GM04504 (cell line): ENCODE data around the gene ASB15.

Source experiments
- DNase-seq: peaks from one replicate; pipeline ENCODE4 v3.0.0-alpha.2; 2012; ENCODE audit warnings: low read depth

The ASB15 gene

DNA sequence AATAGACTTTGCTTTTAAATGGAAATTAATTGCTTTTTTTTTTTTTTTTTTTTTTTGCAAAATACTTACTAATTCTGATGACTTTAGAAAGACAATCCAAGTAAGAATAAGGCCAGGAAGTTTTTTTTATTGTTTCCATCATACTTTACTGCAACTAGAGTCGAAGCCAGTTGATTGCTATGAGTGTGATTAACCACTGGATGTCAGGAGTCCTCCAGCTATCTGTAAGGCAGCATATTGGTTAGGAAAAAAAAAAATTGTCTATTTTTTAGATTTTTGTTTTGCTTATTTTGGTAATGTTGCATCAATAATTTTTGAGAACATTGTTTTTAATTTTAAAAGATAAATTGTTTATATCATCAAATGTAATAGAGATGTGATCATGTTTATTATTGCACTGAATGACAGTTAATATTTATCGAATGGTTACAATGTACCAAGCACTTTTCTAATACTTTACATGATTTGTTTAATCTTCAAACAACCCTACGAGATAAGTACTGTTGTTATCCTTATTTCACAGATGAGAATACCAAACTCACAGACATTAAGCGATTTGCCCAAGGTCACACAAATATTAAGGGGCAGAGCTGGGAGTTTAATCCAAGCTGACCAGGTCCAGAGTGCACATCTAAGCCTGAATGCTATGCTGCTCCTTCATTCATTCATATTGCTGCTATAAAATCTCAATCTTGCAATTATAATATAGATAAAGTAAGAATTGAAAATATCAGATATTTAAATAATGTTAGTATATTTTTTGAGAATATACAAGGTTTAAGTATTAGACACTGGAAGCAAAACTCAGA is 34.1 kb downstream of the ASB15 start:
- DNase-seq: peak; percentile 9

DNA sequence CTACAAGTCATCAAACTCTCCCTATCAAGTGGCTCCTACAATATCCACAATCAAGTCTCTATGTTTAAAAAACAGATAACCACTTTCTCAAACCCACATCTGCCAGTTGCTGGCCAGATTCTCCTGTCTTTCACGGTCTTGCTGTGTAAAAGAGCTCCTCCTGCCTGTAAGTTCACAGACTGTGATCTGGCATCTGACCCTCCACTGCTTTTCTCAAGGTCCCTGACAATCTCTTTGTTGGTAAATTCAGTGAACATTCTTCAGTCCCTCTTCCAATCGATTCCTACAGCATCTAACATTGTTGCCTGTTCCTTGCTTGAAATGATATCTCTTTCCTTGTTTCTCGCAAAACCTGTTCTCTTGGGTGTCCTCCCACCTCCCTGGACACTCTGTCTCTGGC is 35.6 kb downstream of the ASB15 start:
- no peak for DNase-seq

DNA sequence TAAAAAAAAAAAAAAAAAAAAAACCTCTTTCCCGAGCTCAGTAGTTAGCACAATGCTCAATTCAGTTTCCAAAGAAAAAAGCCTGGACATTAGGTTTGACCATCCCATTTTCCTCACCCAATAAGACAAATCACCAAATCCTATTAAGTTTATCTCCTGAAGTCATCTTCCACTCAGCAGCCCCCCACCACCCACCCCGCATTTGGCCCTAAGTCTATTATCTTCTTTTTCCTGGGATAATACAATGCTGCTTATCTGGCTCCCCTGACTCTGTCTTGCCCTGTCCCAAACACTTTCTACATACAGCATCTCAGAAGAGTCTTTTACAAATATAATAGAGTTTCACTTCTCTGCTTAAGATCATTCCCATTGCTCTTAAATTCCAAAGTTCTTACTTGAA is 36.3 kb downstream of the ASB15 start:
- DNase-seq: no peak

DNA sequence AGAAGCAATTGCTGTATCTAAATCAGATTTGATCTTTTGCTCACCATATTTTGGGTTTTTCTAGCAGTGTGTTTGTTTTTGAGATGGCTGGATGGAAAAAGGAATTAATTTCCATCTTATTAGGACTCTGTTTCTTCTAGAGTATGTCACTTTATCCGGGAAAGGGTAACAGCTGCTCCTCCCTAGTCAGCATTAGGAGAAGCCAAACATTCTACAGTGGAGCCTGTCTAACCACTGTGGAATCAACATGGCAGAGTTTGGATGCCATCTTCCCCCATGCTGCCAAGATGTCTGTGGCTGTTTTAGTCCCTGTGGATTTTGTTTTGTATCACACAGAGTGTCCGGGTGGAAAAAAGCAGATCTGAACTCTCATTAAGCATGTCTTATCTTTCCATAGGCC is 38.0 kb downstream of the ASB15 start:
- DNase-seq: no peak

DNA sequence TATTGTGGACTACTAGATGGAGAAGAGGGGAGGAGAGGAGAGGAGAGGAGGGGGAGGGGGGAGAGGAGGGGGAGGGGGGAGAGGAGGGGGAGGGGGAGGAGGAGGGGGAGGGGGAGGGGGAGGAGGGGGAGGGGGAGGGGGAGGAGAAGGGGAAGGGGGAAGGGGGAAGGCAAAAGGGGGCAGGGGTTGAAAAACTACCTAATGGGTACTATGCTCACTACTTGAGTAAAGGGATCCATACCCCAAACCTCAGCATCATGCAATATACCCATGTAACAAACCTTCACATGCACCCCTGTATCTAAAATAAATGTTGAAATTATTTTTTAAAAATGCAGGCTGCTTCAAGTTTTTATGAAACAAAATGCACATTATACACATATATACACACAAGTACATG is 39.0 kb downstream of the ASB15 start:
- no peak for DNase-seq

DNA sequence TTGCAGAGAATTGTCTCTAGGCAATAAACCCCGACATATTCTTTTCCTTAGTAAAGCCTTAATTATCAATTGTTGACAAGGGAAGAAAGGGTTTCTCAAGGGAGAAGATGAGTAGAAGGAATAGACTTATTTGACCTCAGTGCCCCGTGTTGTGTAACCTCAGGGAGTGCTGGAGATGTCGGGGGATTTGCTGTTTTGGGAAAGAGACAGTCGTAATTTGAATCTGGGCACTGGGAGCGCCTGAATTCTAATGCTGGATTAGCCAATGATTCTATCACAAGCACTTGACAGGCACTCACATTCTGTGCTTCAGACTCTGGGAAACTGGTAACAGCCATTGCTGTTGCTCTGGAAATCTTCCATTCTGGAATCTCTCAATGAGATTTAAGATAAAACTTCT is 40.3 kb downstream of the ASB15 start:
- no peak for DNase-seq

DNA sequence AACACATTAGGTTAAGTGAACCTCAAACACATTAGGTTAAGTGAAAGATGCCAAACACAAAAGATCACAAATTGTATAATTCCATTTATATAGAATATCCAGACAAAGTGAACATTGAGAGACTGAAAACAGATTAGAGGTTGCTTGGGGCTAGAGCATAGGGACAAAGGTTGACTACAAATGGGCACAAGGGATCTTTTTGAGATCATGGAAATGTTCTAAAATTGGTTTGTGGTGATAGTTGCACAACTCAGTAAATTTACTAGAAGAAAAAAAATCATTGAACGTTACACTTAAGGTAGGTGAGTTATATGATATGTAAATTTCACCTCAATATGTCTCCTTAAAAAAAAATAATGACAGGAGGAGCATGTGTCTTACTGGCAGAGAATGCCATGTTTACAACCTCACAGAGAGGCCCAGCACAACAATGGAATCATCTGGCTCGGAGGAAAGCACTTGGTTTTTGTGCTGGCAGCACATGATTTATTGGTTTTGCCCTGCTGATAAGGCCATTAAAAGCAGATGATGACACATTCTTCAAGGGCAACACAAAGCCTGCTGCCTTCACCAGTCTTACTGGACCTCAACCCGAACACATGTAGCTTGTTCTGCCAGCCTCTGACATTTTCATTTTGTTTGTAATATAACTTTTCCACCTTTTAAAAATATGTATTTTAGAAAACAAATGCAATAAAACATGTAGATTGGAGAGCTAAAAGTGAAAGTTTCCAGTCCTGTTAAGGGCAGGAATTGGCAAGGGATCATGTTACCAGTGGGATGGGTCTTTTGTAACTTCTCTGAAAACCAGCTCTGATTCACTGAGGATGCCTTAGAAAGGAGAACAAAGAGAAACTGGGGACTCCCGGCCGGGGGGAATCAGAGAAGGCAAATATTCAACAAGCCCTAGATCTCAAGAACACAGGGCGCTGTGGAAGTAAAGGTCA is 42.1 kb downstream of the ASB15 start:
- peak; percentile 26 for DNase-seq

DNA sequence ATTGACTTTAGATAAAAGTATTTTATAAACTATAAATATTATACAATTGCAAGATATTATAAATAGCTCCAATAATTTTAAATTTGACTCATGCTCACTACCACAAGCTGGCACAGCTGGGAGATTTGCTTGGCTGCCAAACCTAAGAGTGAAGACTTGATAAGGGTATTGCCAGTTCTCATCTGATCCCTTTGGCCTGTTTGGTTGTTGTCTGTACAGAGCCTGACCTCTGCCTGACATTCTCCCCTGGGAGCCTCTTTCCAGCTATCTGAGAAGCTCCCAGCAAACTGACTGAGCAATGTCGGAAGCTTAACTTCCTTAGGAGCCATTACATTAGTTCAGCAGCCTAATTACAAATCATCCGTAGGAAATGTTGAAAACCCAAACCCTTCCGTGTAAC is 43.9 kb downstream of the ASB15 start:
- no peak for DNase-seq

DNA sequence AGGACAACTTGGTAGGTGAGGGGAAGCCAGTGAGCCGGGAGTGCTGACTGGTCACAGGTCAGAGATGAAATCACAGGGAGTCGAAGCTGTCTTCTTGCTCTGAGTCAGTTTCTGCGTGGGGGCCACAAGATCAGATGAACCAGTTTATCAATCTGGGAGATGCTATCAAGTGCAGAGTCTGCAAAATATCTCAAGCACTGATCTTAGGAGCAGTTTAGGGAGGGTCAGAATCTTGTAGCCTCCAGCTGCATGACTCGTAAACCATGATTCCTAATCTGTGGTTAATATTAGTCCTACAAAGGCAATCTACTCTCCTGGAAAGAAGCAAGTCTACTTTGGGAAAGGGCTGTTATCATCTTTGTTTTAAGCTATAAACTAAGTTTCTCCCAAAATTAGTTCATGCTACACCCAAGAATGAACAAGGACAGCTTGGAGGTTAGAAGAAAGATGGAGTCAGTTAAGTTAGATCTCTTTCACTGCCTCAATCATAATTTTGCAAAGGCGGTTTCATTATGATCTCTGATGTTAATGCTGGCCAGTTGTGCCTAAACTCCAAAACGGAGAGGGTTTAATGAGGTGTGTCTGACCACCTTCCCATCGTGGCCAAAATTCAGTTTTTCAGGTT is 45.6 kb downstream of the ASB15 start:
- DNase-seq: no peak

DNA sequence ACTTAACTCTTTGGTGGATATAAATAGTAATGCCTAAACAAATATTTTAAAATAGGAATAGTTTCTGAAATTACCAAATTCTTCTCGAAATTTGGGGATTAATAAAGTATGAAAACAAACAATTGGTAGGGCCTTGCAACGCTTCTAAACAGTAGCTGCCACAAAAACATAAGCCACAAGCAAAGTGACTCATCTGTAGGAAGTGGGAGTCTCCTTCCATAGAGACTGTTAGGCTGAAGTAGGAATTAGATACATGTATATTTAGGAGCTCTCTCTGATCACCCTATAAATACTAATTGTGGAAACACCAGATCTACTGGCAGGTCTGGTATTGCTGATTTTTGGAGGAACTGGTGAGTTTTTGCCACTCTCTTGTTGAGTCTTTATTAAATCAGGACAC is 48.3 kb downstream of the ASB15 start:
- DNase-seq: no peak

DNA sequence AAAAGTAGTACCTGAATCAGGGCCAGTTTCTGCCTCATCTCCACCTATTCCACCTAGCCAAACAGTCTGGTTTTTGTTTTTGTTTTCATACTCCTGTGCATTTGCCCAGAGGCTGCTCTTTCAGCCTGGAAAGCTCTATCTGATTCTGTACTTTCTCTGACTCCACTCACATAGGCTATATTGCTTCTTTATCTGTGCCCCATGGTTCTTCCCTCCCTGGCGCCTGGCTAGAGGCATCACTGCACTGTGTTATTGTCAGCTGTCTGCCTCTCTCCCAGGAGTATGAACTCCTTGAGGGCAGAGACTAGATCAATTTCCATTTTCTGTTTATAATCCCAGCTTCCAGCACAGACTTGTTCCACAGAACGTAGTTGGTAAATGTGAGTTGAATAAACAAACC is 49.0 kb downstream of the ASB15 start:
- DNase-seq: no peak

DNA sequence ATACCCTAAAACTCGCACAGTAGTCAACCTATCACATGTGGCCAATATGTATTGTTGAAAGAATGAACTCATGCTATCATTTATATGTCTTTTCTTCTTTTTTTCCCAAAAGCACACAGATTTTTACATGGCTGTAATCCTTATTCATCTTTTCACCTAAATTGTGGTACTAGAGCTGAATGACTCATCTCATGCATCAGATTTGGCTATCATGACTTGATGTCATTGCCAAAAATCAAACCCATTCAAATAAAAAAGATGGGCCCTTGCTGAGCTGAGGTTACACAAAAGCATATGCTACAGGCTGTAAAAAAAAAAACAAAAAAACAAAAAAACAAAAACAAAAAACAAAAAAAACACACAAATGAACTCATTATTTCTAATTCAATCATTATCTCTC is 50.8 kb downstream of the ASB15 start:
- DNase-seq: no peak

DNA sequence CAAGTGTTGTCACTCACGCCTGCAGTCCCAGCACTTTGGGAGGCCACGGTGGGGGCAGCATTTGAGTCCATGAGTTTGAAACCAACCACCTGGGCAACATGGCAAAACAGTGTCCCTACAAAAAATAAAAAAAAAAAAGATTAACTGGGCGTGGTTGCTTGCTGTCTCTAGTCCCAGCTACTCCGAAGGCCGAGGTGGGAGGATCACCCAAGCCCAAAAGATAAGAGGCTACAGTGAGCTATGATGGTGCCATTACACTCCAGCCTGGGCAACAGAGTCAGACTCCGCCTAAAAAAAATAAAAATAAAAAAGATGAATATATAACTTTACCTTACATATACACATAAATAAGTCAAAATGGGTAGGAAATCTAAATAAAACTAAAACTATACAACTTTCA is 51.5 kb downstream of the ASB15 start:
- DNase-seq: no peak

DNA sequence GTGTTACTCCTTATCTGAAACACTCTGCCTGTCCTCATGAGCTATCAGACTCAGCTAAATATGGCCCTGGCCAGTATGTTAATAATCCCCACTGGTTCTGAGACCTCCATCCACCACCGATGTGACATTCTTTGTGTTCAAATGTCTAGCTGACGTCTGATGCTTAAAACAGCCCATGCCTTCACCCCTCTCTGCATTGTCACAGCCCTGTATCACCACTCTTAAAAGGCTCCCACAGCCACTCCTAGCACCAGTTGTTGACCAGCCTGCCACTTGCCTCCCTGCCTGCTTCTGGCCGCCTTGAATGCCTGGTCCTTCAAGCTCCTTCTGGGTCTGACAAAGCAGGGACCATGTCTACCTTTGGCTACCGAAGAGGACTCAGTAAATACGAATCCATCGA is 54.0 kb downstream of the ASB15 start, which contains the start of gene LMOD2:
Gene LMOD2 (plus strand): TSS at position 253 of the 400 bp plus-strand sequence. CDS start 98 bp downstream, at position 351.
- DNase-seq: no peak

DNA sequence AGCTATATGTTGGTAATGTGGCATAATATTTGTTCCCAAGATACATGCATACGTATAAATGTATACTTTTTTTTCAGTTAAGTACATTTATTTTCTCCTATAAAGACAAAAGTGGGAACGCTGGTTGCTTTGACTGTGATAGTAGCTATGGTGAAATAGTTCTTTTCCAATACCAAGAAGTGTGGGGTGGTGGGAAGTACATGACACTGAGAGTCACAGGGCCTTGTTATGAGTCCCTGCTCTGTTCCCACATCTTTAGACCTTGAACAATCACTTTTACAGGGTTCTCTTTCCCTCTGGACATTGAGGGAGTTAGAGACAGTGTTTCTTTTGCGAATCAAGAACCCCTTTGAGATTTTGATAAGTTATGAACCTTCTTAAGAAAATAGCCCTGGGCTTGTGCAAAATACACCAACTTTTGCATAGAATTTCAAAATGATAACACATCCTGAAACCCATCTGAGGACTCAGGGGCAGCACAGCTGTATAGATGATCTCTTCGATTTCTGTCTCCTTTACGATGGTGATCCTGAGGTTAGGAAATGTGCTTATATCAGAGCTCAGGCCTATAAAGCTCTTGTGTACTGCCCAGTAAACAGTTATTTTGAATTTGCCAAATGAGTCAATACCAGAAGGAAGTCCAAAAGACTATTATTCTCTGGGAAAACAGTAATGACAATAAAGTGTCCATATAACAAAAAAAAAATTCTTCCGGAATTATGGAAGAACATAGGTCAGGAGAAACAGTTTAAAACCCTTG is 55.1 kb downstream of the ASB15 start:
- DNase-seq: no peak

DNA sequence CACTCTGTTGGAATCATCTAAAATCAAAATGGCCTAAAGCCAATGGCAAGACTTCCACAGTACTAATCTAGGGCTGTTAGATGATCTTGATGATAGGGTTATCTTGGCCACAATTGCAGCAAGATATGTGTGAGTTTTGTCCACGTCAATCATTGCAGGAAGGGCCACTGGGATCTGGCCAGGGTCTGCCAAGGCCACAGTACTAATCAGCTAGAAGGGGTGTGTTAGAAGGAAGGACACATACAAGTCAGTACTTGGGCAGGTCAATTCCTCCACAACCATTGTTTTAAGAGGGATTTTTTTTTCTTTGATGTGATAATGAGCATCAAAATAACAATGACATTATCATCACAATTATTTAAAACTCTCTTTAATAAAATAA is 55.7 kb downstream of the ASB15 start:
- DNase-seq: no peak

DNA sequence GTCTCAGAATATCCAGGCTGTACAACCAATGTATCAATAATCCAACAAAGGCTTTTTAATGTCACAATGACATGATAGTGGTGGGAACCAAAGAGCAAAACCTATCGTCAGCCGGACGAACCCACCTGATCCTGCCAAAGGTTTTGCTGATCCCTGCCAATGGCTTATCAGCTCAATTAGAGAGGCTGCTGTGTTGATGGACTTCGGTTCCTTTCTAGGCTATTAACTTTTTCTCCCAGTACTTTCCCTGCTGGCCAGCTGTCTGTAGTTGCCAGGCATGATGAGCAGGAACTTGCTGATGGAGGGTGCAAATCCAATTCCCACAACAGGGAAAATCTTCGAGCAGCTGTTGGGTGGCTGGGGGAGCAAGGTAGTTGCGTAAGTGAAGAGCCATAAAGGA is 56.4 kb downstream of the ASB15 start:
- DNase-seq: no peak

DNA sequence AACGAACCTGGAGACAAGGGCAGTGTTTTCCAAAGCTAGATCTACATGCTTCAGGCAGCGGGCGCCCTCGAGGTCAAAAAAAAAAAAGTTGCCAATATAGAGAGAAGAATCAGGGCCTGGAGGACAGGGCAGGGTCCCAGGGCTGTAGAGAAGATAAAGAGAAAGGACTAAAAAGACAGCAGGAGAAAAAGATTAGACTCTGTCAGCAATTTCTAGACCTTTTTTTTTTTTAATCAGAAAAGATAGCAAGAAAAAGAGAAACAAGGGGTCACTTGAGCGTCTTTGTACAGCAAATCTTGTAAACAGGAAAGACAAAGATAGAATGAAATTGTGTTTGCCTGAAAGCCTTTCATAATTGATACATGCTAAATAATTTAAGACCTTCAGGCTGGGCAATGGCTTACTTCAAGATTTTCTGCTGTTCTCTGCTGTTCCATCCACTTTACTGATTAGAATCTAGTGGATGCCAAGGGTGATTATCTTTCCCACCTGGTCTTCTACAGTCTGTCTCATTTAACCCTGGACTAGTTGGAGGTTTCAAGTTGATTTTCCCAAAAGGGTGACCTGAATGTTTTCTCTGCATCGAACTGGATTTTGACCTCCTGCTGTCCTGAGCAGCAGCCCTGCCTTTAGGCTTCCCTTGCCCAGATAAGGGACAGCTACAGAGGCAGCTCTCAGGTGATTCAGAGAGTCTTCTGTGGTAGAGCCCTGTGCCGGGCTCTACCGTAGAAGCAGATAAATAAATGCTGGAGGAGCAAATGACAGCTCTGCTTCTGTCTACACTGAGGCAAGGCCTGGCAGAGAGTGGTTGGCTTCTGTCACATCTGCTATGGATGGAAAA is 59.1 kb downstream of the ASB15 start:
- no peak for DNase-seq

DNA sequence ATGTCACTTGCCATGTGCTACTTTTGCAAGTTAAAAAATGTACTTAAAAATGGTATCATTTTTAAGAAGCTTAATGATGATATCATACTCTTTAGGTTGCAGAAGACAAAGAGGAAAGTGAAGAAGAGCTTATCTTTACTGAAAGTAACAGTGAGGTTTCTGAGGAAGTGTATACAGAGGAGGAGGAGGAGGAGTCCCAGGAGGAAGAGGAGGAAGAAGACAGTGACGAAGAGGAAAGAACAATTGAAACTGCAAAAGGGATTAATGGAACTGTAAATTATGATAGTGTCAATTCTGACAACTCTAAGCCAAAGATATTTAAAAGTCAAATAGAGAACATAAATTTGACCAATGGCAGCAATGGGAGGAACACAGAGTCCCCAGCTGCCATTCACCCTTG is 60.1 kb downstream of the ASB15 start:
- no peak for DNase-seq

DNA sequence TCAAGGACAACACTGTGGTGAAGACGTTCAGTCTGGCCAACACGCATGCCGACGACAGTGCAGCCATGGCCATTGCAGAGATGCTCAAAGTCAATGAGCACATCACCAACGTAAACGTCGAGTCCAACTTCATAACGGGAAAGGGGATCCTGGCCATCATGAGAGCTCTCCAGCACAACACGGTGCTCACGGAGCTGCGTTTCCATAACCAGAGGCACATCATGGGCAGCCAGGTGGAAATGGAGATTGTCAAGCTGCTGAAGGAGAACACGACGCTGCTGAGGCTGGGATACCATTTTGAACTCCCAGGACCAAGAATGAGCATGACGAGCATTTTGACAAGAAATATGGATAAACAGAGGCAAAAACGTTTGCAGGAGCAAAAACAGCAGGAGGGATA is 60.7 kb downstream of the ASB15 start:
- no peak for DNase-seq

DNA sequence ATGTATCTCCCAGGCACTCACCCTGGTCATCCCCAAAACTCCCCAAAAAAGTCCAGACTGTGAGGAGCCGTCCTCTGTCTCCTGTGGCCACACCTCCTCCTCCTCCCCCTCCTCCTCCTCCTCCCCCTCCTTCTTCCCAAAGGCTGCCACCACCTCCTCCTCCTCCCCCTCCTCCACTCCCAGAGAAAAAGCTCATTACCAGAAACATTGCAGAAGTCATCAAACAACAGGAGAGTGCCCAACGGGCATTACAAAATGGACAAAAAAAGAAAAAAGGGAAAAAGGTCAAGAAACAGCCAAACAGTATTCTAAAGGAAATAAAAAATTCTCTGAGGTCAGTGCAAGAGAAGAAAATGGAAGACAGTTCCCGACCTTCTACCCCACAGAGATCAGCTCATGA is 61.1 kb downstream of the ASB15 start:
- DNase-seq: no peak
